PC-3 (cell line): ENCODE measurements around the gene HSD17B12.

Source experiments
- EZH2 ChIP-seq: fragments of 300-600 bp; sonication (generic); IDR thresholded peaks from one replicate; pipeline ENCODE4 v1.6.1; 2017; ENCODE audit warnings: antibody characterized with exemption, mild to moderate bottlenecking, low read length; ENCODE audit not compliant: unreplicated experiment
- EZH2phosphoT487 ChIP-seq: fragments of 300-600 bp; sonication (generic); IDR thresholded peaks from 2 replicates; pipeline ENCODE4 v1.6.1; 2018; ENCODE audit warnings: mild to moderate bottlenecking, antibody characterized with exemption, low read length, borderline replicate concordance

GRCh38 chr11:43732225-43732624 is 51.7 kb downstream of the HSD17B12 start:
- TF ChIP-seq EZH2phosphoT487 (no peak), EZH2 (no peak)
